K562 (cell line): Measurements from ENCODE around the gene PCDH8. TPM values are rescaled to one million over a fixed set of nuclear protein-coding genes. Genes with fewer than 3 reads are reported as not detected.

Experiments used
- ETV5 ChIP-seq: sonication (generic); formaldehyde crosslinking; IDR thresholded peaks from 2 replicates; pipeline ENCODE4 v1.4.0; 2020; ENCODE audit warnings: low read depth, mild to moderate bottlenecking, missing genetic modification reagents
- POLR2B ChIP-seq: fragments of 450-650 bp; IDR thresholded peaks from 2 replicates; pipeline ENCODE4 v1.6.1; 2018; ENCODE audit warnings: low read depth; ENCODE audit not compliant: partially characterized antibody
- PRPF4 ChIP-seq: fragments of 200-400 bp; formaldehyde crosslinking; IDR thresholded peaks from one replicate; pipeline ENCODE4 v1.6.1; 2017; ENCODE audit warnings: low read length, low read depth, mild to moderate bottlenecking; ENCODE audit not compliant: insufficient read depth, poor library complexity, severe bottlenecking
- REST ChIP-seq, 2 experiments: fragments of 450-650 bp; formaldehyde crosslinking in 1 of 2; IDR thresholded peaks; 2 replicates each; pipeline versions ENCODE4 v1.4.0 to v1.6.1; 2014 to 2020; ENCODE audit warnings: mild to moderate bottlenecking in 2 of 2, borderline replicate concordance in 1 of 2, low read depth in 1 of 2
- YBX1 ChIP-seq: fragments of 450-650 bp; IDR thresholded peaks from 2 replicates; pipeline ENCODE4 v1.7.1; 2016; ENCODE audit warnings: mild to moderate bottlenecking
- ZNF75A ChIP-seq: fragments of 450-650 bp; formaldehyde crosslinking; IDR thresholded peaks from 2 replicates; pipeline ENCODE4 v1.4.0; 2020; ENCODE audit warnings: mild to moderate bottlenecking
- polyA plus RNA-seq, 8 experiments: library from polyadenylated mRNA; depleted of rRNA in 4 of 8; stranded (reverse) in 5 of 8; unstranded in 3 of 8; fragments of >200 nt; fragmentation: Nextera tagmentation in 2 of 8; fragmentation: Illumina TruSeq in 1 of 8; extraction: Ambion mirVana in 2 of 8; extraction: Trizol in 1 of 8; gene quantifications; 2 replicates each; pipeline versions ENCODE4 v1.2.1 to v1.2.3, GENCODE V29; 2011 to 2014; ENCODE audit warnings: inconsistent platforms in 1 of 8, missing spikeins in 1 of 8
- total RNA-seq, 7 experiments: library from RNA; depleted of rRNA in 6 of 7; stranded (reverse); fragments of >200 nt in 6 of 7; fragmentation: Illumina TruSeq in 2 of 7; extraction: Trizol in 2 of 7; gene quantifications; 2 replicates each; pipeline versions ENCODE4 v1.2.1 to v1.2.3, GENCODE V29; 2011 to 2021; ENCODE audit warnings: low replicate concordance in 1 of 7
- TF ChIP-seq, protein P1 (sequence below): fragments of 250-450 bp; sonication (Bioruptor Pico); IDR thresholded peaks from 2 replicates; pipeline ENCODE4 v1.4.0; 2020; ENCODE audit warnings: mild to moderate bottlenecking, moderate library complexity
- TF ChIP-seq, protein P2 (sequence below), 3 experiments: fragments of 200-800 bp in 1 of 3; fragments of 250-450 bp in 1 of 3; fragments of 450-650 bp in 1 of 3; sonication (Bioruptor Pico) in 1 of 3; sonication (Bioruptor generic) in 1 of 3; formaldehyde crosslinking in 1 of 3; IDR thresholded peaks; 2 replicates each; pipeline versions ENCODE4 v1.6.1 to v1.8.0; 2016 to 2022; ENCODE audit warnings: mild to moderate bottlenecking in 2 of 3, missing genetic modification characterization in 2 of 3, missing compliant biosample characterization in 1 of 3, moderate library complexity in 1 of 3
- TF ChIP-seq, protein P3 (sequence below): sonication (generic); formaldehyde crosslinking; IDR thresholded peaks from 2 replicates; pipeline ENCODE4 v1.8.0; 2022; ENCODE audit warnings: missing genetic modification reagents, mild to moderate bottlenecking, borderline replicate concordance

Gene PCDH8
- total and polyA plus RNA-seq, 9 of the 15 experiments (the other 6 are each of a cell fraction or from before 2014, with no cell fraction given), result not detected

DNA sequence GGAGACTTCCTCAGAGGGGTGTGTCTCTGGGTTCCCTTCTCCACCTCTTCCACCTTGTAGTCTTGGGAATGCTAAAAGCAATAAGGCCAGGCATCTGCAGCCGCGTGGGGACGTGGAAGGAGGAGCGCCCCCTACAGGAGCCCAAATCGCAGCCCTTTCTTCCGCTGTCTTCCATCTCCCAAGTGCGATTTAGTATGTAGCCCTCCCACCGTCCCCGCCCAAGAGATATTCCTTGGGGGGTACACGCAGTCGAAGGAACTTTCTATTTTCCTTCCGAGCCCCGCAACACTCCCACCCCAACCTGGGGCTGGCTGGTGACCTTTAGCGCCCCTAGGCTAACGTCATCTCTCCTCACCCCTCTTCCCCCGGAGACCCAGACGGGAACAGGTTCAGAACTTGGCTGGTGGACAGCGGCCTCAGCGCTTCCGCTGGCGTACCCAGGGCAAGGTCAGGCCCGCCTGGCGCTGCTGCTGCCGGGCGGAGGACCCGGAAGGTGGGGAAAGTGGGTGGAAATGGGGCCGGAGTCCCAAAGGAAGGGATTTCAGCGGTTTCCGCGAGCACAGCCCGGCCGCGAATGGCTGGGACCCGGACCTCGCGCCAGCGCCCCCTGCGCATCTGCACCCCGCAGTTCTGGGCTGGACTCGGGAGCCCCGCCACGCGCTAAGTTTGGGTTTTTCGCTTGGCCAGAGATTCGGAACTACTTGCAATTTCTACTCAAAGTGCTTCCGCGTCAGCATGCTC is 2.1 kb upstream of the PCDH8 start (continued):
- TF ChIP-seq, protein P1, sequence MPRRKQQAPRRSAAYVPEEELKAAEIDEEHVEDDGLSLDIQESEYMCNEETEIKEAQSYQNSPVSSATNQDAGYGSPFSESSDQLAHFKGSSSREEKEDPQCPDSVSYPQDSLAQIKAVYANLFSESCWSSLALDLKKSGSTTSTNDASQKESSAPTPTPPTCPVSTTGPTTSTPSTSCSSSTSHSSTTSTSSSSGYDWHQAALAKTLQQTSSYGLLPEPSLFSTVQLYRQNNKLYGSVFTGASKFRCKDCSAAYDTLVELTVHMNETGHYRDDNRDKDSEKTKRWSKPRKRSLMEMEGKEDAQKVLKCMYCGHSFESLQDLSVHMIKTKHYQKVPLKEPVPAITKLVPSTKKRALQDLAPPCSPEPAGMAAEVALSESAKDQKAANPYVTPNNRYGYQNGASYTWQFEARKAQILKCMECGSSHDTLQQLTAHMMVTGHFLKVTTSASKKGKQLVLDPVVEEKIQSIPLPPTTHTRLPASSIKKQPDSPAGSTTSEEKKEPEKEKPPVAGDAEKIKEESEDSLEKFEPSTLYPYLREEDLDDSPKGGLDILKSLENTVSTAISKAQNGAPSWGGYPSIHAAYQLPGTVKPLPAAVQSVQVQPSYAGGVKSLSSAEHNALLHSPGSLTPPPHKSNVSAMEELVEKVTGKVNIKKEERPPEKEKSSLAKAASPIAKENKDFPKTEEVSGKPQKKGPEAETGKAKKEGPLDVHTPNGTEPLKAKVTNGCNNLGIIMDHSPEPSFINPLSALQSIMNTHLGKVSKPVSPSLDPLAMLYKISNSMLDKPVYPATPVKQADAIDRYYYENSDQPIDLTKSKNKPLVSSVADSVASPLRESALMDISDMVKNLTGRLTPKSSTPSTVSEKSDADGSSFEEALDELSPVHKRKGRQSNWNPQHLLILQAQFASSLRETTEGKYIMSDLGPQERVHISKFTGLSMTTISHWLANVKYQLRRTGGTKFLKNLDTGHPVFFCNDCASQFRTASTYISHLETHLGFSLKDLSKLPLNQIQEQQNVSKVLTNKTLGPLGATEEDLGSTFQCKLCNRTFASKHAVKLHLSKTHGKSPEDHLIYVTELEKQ (CRISPR knock-in tag), result no peak
- TF ChIP-seq, protein P2, sequence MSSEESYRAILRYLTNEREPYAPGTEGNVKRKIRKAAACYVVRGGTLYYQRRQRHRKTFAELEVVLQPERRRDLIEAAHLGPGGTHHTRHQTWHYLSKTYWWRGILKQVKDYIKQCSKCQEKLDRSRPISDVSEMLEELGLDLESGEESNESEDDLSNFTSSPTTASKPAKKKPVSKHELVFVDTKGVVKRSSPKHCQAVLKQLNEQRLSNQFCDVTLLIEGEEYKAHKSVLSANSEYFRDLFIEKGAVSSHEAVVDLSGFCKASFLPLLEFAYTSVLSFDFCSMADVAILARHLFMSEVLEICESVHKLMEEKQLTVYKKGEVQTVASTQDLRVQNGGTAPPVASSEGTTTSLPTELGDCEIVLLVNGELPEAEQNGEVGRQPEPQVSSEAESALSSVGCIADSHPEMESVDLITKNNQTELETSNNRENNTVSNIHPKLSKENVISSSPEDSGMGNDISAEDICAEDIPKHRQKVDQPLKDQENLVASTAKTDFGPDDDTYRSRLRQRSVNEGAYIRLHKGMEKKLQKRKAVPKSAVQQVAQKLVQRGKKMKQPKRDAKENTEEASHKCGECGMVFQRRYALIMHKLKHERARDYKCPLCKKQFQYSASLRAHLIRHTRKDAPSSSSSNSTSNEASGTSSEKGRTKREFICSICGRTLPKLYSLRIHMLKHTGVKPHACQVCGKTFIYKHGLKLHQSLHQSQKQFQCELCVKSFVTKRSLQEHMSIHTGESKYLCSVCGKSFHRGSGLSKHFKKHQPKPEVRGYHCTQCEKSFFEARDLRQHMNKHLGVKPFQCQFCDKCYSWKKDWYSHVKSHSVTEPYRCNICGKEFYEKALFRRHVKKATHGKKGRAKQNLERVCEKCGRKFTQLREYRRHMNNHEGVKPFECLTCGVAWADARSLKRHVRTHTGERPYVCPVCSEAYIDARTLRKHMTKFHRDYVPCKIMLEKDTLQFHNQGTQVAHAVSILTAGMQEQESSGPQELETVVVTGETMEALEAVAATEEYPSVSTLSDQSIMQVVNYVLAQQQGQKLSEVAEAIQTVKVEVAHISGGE (CRISPR knock-in tag; IDR thresholded peaks at IDR 0.05), result peak in 1 of 3 experiments; percentile 65; a peak in 1 of 6 replicates
- TF ChIP-seq YBX1 (no peak), ZNF75A (CRISPR knock-in tag) (no peak), ETV5 (CRISPR knock-in tag) (no peak), PRPF4 (no peak), REST (IDR thresholded peaks at IDR 0.05; ENCODE audit: borderline replicate concordance) (peak; percentile 71), REST (CRISPR knock-in tag; IDR thresholded peaks at IDR 0.05; ENCODE audit: low read depth) (peak; percentile 48; the same call in 1 of the 2 replicates), POLR2B (no peak)
- TF ChIP-seq, protein P3, sequence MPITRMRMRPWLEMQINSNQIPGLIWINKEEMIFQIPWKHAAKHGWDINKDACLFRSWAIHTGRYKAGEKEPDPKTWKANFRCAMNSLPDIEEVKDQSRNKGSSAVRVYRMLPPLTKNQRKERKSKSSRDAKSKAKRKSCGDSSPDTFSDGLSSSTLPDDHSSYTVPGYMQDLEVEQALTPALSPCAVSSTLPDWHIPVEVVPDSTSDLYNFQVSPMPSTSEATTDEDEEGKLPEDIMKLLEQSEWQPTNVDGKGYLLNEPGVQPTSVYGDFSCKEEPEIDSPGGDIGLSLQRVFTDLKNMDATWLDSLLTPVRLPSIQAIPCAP (CRISPR knock-in tag), result no peak
